H7 (cell line): ENCODE measurements around the gene DCAF6. TPM values are rescaled to one million over a fixed set of nuclear protein-coding genes. Genes with fewer than 3 reads are reported as not detected.

ENCODE experiments used
- DNase-seq: peaks from one replicate; pipeline ENCODE4 v3.0.0; 2012
- H3K27me3 ChIP-seq: 2 replicates; pipeline ENCODE4 v1.6.0; 2011; ENCODE audit warnings: mild to moderate bottlenecking, low read length; ENCODE audit not compliant: control insufficient read depth, insufficient read depth
- H3K36me3 ChIP-seq: replicated peaks from 2 replicates; pipeline ENCODE4 v1.5.1; 2011; ENCODE audit warnings: low read length; ENCODE audit not compliant: control insufficient read depth, insufficient read depth
- H3K4me3 ChIP-seq: 2 replicates; pipeline ENCODE4 v1.5.1; 2011; ENCODE audit warnings: low read depth, mild to moderate bottlenecking, control low read depth, low read length, moderate library complexity; ENCODE audit not compliant: insufficient read depth
- total RNA-seq: library from RNA; depleted of rRNA; stranded (reverse); fragments of >200 nt; shearing (Covaris generic); gene quantifications from 2 replicates; pipeline ENCODE4 v1.2.3, GENCODE V29; 2014

The DCAF6 gene
- total RNA-seq, 1 experiment from 2014 or later = 13.5 TPM

DNA sequence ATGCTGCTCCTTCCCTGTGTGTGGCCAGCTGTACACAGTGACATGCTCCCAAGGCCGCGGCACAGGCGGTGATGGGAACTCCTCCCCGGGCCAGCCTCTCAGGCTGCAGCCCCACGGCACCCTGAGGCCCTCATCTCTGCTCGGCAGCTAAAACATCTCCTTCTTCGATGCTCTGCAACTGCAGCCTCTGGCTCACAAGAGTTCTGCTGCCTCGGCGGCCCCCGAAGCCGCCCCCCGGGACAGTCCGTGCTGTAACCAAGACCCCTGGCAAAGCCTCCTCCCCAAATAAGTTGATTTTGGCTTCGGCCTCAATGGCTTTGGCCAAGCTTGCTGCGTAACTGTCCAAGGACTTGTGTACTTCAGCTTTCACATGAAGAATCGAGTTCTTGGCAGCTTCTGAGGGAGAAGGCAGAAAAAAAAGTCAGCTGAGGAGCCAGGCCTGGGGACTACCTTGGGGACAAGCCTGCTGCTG, 149.0 kb downstream of the DCAF6 start:
- peak; percentile 38 for DNase-seq
- no peaks in the 10 kb centered on the region for H3K27me3 ChIP-seq
- H3K36me3 ChIP-seq = peaks cover 2% of the 10 kb centered on the region
- no peak overlapping the region for H3K4me3 ChIP-seq

DNA sequence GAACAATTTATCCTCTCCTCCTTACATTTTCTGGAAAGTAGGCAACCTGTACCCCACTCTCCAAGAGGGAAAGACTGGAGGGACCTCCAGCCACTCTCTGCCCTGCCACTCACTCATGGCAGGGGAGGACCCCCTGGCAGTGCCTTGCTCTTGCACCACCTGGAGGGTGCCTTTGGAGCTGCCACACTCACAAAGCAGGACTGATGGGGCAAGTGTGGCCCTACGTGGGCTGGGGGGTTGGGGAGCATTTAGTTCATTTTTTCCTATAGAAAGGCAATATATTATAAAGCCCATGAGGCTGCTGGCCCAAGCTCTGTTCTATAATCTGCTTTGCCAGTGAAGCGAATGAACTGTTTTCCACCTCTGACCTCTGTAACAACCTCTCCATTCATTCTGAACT, 150.0 kb downstream of the DCAF6 start:
- no peak overlapping the region for H3K4me3 ChIP-seq
- DNase-seq = peak; percentile 18
- H3K27me3 ChIP-seq = no peaks in the 10 kb centered on the region
- peaks cover 2% of the 10 kb centered on the region for H3K36me3 ChIP-seq

DNA sequence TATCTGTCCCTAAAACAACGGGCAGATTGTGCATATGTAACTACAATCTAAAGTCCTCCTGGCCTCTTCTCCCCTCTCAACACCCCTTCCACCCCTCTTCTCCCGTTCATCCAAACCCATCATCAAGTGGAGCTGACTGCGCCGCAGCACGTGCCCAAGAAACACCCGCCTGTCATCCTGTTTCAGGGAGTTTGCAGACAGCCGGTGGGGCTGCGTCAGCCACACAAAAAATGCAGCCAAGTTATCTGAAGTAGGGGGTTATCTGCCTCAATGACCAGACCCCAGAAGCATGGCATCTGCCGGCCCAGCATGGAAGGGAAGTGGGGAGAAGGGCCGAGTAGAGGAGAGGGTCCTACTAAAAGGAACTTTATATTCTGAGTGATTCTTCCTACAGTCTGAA, 151.2 kb downstream of the DCAF6 start:
- H3K4me3 ChIP-seq = no peak overlapping the region
- H3K36me3 ChIP-seq = peaks cover 2% of the 10 kb centered on the region
- no peaks in the 10 kb centered on the region for H3K27me3 ChIP-seq
- DNase-seq = peak; percentile 10

DNA sequence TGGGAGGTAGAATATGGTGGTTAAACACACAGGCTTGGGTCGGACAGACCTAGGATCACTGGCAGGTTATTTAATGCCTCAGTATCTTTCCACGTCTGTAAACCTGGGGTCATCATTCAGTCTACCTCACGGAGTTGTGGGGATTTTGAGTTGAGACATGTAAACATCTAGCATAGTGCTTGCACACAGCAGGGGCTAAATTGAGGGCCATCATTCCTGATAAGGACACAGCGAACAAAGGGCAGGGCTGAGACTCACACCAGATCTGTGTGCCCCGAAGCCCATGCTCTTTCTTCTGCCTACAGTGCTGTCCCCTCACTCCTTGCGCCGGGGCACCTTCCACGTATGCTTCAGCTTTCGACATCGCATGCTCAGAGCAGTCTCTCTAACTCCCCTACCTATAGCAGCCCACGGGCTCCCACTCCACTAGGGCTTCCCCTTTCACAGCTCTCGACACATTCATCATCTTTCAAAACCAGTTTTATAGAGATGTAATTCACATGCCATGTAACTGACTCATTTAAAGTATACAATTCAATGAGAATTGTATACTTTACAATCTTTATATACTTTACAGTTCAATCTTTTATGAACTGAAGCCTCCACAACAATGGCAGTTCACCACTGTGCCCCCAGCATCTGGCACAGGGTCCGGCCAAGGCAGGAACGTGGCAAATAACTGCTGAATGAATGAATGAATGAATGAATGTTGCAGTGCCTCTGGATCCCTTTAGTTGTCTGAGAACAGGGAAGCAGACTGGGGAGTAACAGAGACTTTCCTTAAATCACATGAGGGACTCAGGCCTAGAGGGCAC, 152.2 kb downstream of the DCAF6 start:
- H3K4me3 ChIP-seq = no peak overlapping the region
- H3K27me3 ChIP-seq = no peaks in the 10 kb centered on the region
- DNase-seq = peak; percentile 13
- peaks cover 2% of the 10 kb centered on the region for H3K36me3 ChIP-seq

DNA sequence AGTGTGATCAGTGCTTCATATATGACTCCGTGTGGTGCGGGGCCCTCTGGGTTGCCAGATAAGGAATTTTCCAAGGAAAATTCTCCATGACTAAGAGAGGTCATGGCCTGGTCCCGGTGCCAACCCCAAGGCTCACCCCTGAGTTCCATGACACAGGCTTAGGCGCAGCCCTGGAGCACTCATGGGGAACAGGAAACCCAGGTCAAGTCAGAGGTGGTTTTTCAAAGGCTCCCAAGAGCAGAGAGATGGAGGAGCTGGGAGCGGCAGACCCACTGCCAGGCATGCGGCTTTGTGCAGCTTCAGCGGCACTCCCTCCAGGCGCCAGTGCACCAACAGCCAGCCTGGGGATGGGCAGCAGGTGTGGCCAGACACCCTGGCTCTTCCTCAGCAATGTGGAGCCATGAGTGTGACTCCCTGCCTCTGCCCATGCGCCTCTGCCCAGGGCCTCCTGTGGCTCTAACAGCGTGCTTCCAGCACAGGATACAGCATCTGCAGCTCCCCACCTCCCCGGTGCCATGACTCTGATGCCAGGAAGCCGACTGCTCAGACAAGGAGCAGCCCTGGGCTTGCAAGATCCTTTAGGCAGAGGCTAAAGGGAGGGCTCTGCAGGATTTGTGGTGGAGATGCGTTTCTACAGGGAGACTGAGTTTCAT, 153.0 kb downstream of the DCAF6 start:
- Histone ChIP-seq H3K27me3 (no peaks in the 10 kb centered on the region), H3K4me3 (no peak overlapping the region), H3K36me3 (peaks cover 1% of the 10 kb centered on the region)
- DNase-seq = no peak

DNA sequence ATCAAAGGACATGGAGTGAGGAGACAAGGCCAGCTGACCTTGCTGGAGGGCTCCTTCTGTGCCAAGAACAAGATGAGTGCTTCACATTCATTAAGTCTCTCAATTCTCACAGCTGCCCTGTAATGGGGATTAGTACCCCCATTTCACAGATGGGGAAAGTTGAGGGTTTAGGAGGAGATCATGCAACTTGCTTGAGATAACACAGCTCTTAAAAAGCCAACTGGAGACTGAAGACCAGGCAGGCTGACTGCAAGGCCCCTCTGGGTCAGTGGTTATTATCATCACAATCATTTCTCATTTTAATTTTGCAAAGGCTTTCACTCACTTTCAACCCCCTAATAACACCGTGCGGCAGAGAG, 153.5 kb downstream of the DCAF6 start:
- H3K36me3 ChIP-seq = peaks cover 1% of the 10 kb centered on the region
- no peak for DNase-seq

DNA sequence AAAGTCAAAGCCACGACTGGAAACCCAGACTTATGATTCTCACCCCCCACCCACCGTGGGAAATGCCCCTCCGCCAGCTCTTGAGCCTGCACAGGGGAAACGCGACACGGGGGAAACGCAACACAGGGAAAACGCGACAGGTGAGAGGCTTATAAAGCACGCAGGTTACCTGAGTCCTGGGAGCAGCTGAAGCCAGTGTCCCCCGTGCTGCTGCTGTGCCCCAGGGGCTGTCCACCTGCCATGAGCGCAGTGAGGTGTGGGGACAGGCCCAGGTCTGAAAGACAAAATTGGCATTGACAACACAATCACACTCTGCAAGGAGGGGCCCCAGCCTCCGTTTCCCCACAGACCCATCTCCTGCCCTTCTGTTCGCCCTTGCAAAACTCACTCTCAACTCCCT, 153.9 kb downstream of the DCAF6 start:
- Histone ChIP-seq H3K27me3 (no peaks in the 10 kb centered on the region), H3K36me3 (peaks cover 1% of the 10 kb centered on the region), H3K4me3 (no peak overlapping the region)
- DNase-seq = no peak

More for the DNA sequence above, 153.5 kb downstream of the DCAF6 start:
- Histone ChIP-seq H3K27me3 (no peaks in the 10 kb centered on the region), H3K4me3 (no peak overlapping the region)

DNA sequence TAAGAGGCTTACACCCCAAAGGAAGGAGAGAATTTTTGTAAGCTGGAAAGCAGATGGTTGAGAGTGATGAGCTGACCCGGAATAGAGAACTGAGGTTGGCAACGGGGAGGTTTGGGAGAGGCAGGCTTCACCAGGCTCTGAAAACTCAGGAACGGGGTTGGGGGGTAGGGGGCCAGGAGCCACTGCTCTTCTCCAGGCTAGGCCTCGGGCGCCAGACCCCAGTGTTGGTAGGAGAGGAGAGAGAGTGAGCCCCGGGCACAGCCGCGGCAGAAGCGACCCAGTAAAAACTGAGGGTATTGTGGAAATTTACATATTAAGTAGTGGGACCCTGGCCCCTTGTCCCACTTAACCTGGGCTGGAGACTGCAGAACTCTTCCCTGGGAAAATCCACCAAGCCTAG, 154.6 kb downstream of the DCAF6 start:
- no peak overlapping the region for H3K4me3 ChIP-seq
- H3K27me3 ChIP-seq = no peaks in the 10 kb centered on the region
- DNase-seq = peak; percentile 20
- H3K36me3 ChIP-seq = peaks cover 1% of the 10 kb centered on the region

DNA sequence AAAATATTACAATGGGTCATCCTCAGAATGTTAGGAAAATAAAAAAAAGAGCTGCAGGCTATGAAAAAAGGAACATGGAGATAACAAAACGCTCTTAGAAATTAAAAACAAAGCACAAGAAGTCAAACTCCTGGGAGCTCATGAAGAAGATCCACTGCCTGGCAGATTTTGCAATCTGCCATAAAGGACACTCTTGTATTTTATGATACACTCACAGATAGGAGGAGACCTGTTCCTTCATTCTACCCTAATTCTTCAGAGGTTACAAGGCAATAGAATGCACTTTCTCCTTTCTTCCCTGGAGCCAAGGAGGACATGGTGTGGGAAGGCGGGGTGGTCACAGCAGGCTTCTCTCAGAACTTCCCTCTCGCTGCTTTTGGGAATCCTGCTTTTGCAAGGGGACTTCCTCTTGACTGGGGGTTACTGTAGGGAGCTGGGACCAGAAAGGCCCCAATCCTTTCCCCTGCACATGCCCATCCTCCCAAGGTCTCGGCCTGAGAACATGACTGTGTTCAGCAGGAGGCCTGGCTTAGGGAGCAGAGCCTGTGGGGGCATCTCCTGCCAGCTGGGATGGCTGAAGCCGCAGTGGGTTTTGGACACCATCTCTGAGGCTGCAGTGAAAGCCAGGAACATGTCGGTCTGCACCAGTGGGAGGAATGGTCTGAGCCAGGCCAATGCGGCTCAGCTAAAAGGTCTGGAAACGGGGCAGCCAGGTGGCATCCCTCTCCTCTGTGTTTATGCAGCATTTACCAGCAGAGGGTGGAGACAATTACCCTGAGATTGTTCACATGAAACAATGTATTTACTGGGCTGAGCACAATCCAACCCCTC, 155.5 kb downstream of the DCAF6 start:
- Histone ChIP-seq H3K27me3 (no peaks in the 10 kb centered on the region), H3K36me3 (peaks cover 1% of the 10 kb centered on the region), H3K4me3 (no peak overlapping the region)
- peak; percentile 29 for DNase-seq

DNA sequence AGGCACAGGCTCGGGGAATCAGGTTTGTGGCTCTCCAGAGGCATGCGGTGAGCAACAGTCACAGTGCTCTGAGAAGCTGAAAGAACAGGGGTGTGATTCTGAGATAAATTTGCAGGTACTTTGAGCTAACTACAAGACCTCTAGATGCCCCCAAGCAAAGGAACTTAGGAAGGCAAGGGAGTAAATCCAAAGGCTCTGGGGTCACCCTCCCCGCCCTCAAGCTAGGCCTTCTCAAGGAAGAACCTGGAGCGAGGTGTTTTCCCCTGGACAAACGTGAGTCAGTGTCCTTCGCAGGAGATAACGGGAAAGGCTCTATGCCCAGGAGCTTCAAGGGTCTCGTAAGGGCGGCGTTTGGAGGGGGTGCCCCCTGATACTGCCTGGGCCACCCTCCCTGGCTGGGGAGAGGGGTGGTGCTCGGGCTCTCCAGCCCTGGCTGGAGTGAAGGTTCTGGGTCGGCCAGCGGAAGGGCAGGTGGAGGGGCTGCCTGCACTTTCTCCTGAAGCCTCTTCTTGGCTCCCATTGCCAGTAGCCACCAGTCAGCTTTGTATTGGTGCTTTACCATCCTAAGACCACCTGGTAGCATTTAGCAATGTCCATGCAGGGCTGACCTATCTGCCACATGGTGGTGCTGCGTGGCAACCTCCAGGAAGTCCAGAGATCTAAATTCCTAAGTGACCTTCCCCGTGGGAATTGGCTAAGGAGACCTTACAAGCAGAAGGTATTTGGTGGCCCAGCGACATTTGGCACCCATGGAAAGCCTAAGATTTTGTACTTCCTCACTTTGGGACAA, 156.3 kb downstream of the DCAF6 start:
- Histone ChIP-seq H3K27me3 (no peaks in the 10 kb centered on the region), H3K4me3 (no peak overlapping the region), H3K36me3 (no peaks in the 10 kb centered on the region; the same call in 1 of the 2 replicates)
- peak; percentile 75 for DNase-seq

DNA sequence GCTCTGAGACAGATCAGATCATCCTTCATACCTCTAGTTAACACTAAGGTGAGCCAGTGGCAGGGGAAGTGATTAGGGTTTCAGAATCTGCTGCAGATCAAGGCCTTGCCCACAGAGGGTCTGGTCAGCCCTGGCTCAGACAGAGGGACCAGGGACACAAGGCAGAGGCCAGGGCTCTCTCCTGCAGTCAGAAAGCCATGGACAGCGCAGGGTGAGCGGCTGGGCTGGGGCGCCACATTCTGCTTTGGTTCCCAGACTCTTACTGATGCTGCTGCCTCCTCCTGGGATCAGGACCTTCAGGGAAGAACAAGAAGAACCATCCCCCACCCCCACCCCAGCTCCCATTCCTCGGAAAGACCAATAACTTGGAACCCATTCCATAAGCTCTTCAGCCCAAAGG, 157.1 kb downstream of the DCAF6 start:
- no peak overlapping the region for H3K4me3 ChIP-seq
- H3K36me3 ChIP-seq = no peaks in the 10 kb centered on the region; the same call in 1 of the 2 replicates
- DNase-seq = peak; percentile 21
- H3K27me3 ChIP-seq = no peaks in the 10 kb centered on the region

DNA sequence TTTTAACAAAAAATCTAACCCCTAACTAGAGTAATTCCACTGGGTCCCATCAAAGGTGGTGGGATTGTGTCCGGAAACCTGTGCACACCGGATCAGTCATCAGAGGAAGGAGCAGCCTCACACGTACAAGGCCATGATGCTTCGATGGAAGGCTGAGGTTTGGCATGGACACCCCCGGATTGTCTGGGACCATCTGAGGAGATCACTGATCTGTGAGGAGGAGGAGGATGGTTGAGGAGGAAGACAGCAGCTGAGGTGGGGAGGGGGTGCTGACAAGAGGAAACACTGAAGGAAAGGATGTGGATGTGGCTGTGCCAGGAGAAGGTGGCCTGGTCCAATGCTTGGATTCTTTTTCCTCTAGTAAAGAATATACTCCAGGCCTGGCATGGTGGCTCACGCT, 159.0 kb downstream of the DCAF6 start:
- H3K4me3 ChIP-seq = no peak overlapping the region
- H3K27me3 ChIP-seq = no peaks in the 10 kb centered on the region
- DNase-seq = peak; percentile 3
- no peaks in the 10 kb centered on the region; the same call in 1 of the 2 replicates for H3K36me3 ChIP-seq

DNA sequence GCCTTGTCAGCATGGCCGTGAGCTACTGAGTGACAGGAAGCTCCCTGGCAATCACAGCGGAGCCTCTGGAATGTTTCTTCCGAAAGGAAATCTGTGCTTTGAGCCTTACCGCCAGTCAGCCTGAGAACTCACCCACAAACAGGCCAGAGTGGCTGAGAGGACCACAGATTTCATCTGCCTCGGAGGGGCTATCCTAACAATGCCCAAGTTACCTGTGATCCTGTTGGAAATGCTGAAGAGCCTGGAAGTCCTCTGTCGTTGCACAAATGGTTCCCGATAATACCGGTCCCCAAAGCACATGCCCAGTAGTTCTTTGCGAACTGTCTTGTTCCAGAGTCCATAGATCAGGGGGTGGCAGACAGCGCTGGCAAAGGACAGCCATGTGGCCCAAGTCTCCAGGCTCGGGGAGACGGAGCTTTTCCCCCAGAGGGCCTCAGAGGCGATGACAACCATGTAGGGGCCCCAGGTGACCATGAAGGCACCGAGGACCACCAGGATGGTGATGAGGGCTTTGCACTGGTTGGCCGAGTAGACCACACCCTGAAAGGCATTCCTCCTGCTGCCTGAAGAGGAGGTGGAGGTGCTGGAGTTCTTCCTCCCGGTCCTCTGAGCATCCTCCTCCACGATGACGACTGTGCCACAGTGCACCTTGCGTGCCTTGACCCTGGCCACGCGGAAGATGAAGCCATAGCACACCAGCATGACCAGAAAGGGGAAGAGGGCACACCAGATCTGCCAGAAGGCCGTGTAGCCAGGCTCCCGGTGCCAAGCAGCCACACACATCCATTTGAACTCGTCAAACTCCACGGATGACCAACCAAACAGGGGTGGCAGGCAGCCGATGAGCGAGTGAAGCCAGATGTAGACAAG, 160.0 kb downstream of the DCAF6 start:
- Histone ChIP-seq H3K4me3 (no peak overlapping the region), H3K27me3 (no peaks in the 10 kb centered on the region), H3K36me3 (no peaks in the 10 kb centered on the region; the same call in 1 of the 2 replicates)
- DNase-seq = peak; percentile 8
